ENCODE measurements around the gene IER5L. TPM values are rescaled to one million over a fixed set of nuclear protein-coding genes. Genes with fewer than 3 reads are reported as not detected.

IER5L gene
- total and polyA plus RNA-seq, 2 of the 8 experiments (the other 6 are each of a cell fraction or from before 2014, with no cell fraction given): 0.65 to 1.0 TPM

GRCh38 chr9:129182625-129183494 is 4.8 kb upstream of the IER5L start:
- Histone ChIP-seq H3K4me3 (ENCODE audit: extremely low read depth in 1 of 4, insufficient read depth in 2 of 4, low read depth in 3 of 4, low read length in 4 of 4) (no peak overlapping the region), H4K8ac (ENCODE audit: extremely low read depth, insufficient read depth, low read length) (no peak overlapping the region; the same call in 1 of the 2 replicates), H2BK120ac (replicated peaks; ENCODE audit: low read depth, low read length) (no peak overlapping the region), H4K91ac (replicated peaks; ENCODE audit: insufficient read length, low read length) (no peak overlapping the region), H3K4ac (replicated peaks; ENCODE audit: insufficient read length, low read depth, low read length) (no peak overlapping the region), H2AFZ (ENCODE audit: low read length) (no peak overlapping the region), H3K4me1 (replicated peaks in 1 of 4; ENCODE audit: control insufficient read depth in 3 of 4, insufficient read depth in 4 of 4, low read length in 3 of 4) (peaks cover 0 to 8% (median 8%) of the 10 kb centered on the region in 4 experiments; a peak in 5 of 7 replicates), H3K4me2 (ENCODE audit: insufficient read depth in 1 of 2, low read depth in 2 of 2, low read length in 2 of 2) (no peak overlapping the region), H2BK12ac (ENCODE audit: low read depth, low read length) (no peak overlapping the region), H3K18ac (ENCODE audit: extremely low read depth, low read length) (no peak overlapping the region), H4K5ac (ENCODE audit: insufficient read length, low read depth, low read length) (no peak overlapping the region), H2AK5ac (ENCODE audit: low read depth, low read length) (no peak overlapping the region), H3K79me2 (ENCODE audit: control insufficient read depth in 1 of 2, insufficient read depth in 2 of 2, low read length in 2 of 2) (no peaks in the 10 kb centered on the region), H3K9ac (replicated peaks in 1 of 4; ENCODE audit: extremely low read depth in 1 of 4, low read depth in 3 of 4, low read length in 3 of 4) (no peak overlapping the region), H2BK15ac (ENCODE audit: low read length) (no peak overlapping the region), H3K56ac (replicated peaks; ENCODE audit: insufficient read length, low read depth, low read length) (no peak overlapping the region), H3K9me3 (ENCODE audit: insufficient read depth in 2 of 2, low read depth in 1 of 2, low read length in 1 of 2) (peaks cover 0 to 5% of the 10 kb centered on the region in 2 experiments; a peak in 2 of 4 replicates), H3K27ac (ENCODE audit: low read depth, low read length) (no peak overlapping the region), H2BK5ac (ENCODE audit: low read depth, low read length) (no peak overlapping the region), H4K20me1 (replicated peaks in 1 of 2; ENCODE audit: control insufficient read depth in 1 of 2, insufficient read depth in 2 of 2, low read length in 2 of 2) (peaks cover 3 to 12% of the 10 kb centered on the region in 2 experiments), H3K23ac (ENCODE audit: insufficient read length) (no peak overlapping the region), H3K23me2 (ENCODE audit: low read depth, low read length) (peaks cover 14% of the 10 kb centered on the region), H3K36me3 (ENCODE audit: control insufficient read depth in 2 of 4, insufficient read depth in 4 of 4, low read length in 3 of 4) (no peaks in the 10 kb centered on the region), H2BK20ac (ENCODE audit: low read length) (no peak overlapping the region), H3K27me3 (replicated peaks in 1 of 4; ENCODE audit: control insufficient read depth in 3 of 4, extremely low read depth in 1 of 4, insufficient read depth in 3 of 4, low read length in 3 of 4) (peaks cover 30 to 61% (median 59%) of the 10 kb centered on the region in 4 experiments), H3K14ac (ENCODE audit: insufficient read length) (no peak overlapping the region), H3K79me1 (ENCODE audit: low read depth, low read length) (no peaks in the 10 kb centered on the region)
- FAIRE-seq (no peak), DNase-seq (ENCODE audit: low read depth in 1 of 2, low spot score in 2 of 2) (peak in 1 of 2 experiments; percentile 85)
- 44% methylated on average over 19 of the region's 20 CpGs; no CpG with 5 or more reads in 1 of the 2 experiments for WGBS, 2 experiments (ENCODE audit: extremely low coverage in 1 of 2, insufficient coverage in 1 of 2, insufficient read length in 1 of 2, insufficient replicate concordance in 2 of 2, low coverage in 1 of 2, low lambda C conversion rate in 2 of 2, missing lambda C conversion rate in 1 of 2)
- POLR2A ChIA-PET (ENCODE audit: partially characterized antibody): interaction anchor here (0.6 to 1.5 kb wide), 13 partner anchors 8 to 437 kb away, joined by 3 to 7 read pairs (median 3); no protein-coding TSS in a partner anchor
- CTCF ChIA-PET (ENCODE audit: partially characterized antibody): interaction anchor here (0.6 to 27.8 kb wide), 48 partner anchors 9 to 1749 kb away, joined by 3 to 831 read pairs (median 4); no protein-coding TSS in a partner anchor
- TF ChIP-seq JUN (IDR thresholded peaks at IDR 0.05; ENCODE audit: low read depth, low read length) (no peak), CTCF (IDR thresholded peaks at IDR 0.05; ENCODE audit: control extremely low read depth in 1 of 3, insufficient read depth in 1 of 3, low read depth in 1 of 3, low read length in 3 of 3) (peak in 2 of 3 experiments; percentile 88 to 90; a peak in 3 of 4 replicates), CBX8 (IDR thresholded peaks at IDR 0.05; ENCODE audit: borderline replicate concordance, low read depth, low read length) (no peak), SIN3A (conservative IDR thresholded peaks at IDR 0.05 in 1 of 2, IDR thresholded peaks at IDR 0.05 in 1 of 2; ENCODE audit: low read depth in 1 of 2, low read length in 2 of 2) (0 out of 4 replicates have a peak, but pooled peaks of 1 of the 2 experiments have one; percentile 33), CREB1 (IDR thresholded peaks at IDR 0.05) (0 out of 2 replicates have a peak, but pooled peaks have one; percentile 7), GABPA (IDR thresholded peaks at IDR 0.05; ENCODE audit: borderline replicate concordance, insufficient read depth, low read length) (peak; percentile 57; the same call in 1 of the 2 replicates), MAX (IDR thresholded peaks at IDR 0.05) (0 out of 2 replicates have a peak, but pooled peaks have one; percentile 23)
